Upper lobe of left lung (tissue), 6 donors: ENCODE data around the gene SHROOM2. TPM values are rescaled to one million over a fixed set of nuclear protein-coding genes. Genes with fewer than 3 reads are reported as not detected.
A peak's percentile ranks its signal among the peaks of the same experiment; 100 is the strongest.

Source experiments
- ATAC-seq, 2 donors: fragments of 200-7000 bp; cut with Tn5 transposase; one replicate each; pipeline ENCODE4 v1.9.1; 2022; ENCODE audit warnings: mild to moderate bottlenecking in 2 of 2, moderate library complexity in 2 of 2; ENCODE audit not compliant: low FRiP score in 2 of 2
- DNase-seq, 2 donors: peaks; one replicate each; pipeline ENCODE4 v3.0.0-alpha.2; 2019 to 2020
- H3K27ac ChIP-seq, 4 donors: fragments of 200-600 bp; sonication (generic); one replicate each; pipeline ENCODE4 v1.5.1; 2016 to 2019
- H3K27me3 ChIP-seq, 4 donors: fragments of 200-600 bp; sonication (generic); one replicate each; pipeline ENCODE4 v1.5.1; 2017 to 2019
- H3K36me3 ChIP-seq, 4 donors: fragments of 200-600 bp; sonication (generic); one replicate each; pipeline ENCODE4 v1.5.1; 2016 to 2019
- H3K4me1 ChIP-seq, 4 donors: fragments of 200-600 bp; sonication (generic); one replicate each; pipeline ENCODE4 v1.5.1; 2018 to 2019
- H3K4me3 ChIP-seq, 4 donors: fragments of 200-600 bp; sonication (generic); one replicate each; pipeline ENCODE4 v1.5.1; 2017 to 2019; ENCODE audit warnings: mild to moderate bottlenecking in 2 of 4, moderate library complexity in 1 of 4
- H3K9me3 ChIP-seq, 4 donors: fragments of 200-600 bp; sonication (generic); one replicate each; pipeline ENCODE4 v1.5.1; 2018 to 2019
- EP300 ChIP-seq, 4 donors: sonication (generic); formaldehyde crosslinking; IDR thresholded peaks; one replicate each; pipeline ENCODE4 v1.5.1; 2017; ENCODE audit warnings: antibody characterized with exemption in 4 of 4, control low read depth in 2 of 4
- POLR2A ChIP-seq, 4 donors: fragments of 450-650 bp; IDR thresholded peaks; one replicate each; pipeline ENCODE4 v1.5.1; 2016 to 2017; ENCODE audit warnings: antibody characterized with exemption in 4 of 4, mild to moderate bottlenecking in 2 of 4
- POLR2AphosphoS5 ChIP-seq, 2 donors: sonication (generic); formaldehyde crosslinking; IDR thresholded peaks; one replicate each; pipeline ENCODE4 v1.5.1; 2017; ENCODE audit warnings: antibody characterized with exemption in 2 of 2
- WGBS, 2 donors: methylation state at CpG; one replicate each; pipeline ENCODE4 v1.1.5; 2017 to 2018; 5-methylcytosine and 5-hydroxymethylcytosine counted together
- total RNA-seq, 6 donors: library from RNA; depleted of rRNA in 4 of 6; stranded (reverse); fragments of >200 nt in 4 of 6; gene quantifications; one replicate each; pipeline versions ENCODE4 v1.1.0 to v1.2.1, GENCODE V29; 2016 to 2021
- TF ChIP-seq, protein P1 (sequence below), 6 experiments: fragments of 450-650 bp in 4 of 6; fragments of 200-600 bp in 2 of 6; sonication (generic) in 2 of 6; IDR thresholded peaks; one replicate each; pipeline ENCODE4 v1.5.1; 2016 to 2019; ENCODE audit warnings: antibody characterized with exemption in 6 of 6
- donor health status: DM: no; HTN: no; CAD: no; lungs with moderate emphysema.
- donor health status: DM: no; HTN: yes; CAD: no; lungs with severe emphysema.

The SHROOM2 gene
- total RNA-seq, 6 donors from 2014 or later: 6.6 to 22.9 (median 11.5) TPM

DNA sequence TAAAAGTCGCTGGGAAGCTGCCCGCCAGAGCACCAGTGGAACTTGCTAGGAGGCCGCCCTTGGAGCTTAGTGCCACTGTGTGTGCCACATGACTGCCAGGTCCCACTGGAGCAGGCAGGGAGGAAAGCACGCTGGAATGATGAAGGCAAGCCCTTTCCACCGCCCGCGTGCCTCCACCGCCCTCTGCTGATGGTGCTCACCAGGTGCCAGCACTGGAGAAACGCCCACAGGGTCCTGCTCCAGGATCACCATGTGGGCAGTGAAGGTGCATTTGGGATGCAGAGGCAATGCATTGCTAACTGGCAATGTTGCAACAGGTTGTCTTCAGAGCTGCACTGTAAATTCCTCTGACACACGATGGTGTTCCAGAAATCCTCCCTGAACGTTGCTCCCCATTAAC lies 76.3 kb downstream of the SHROOM2 start:
- DNase-seq (no peak), ATAC-seq (no peak)
- Histone ChIP-seq H3K9me3 (peaks cover 0 to 2% (median 0%) of the 10 kb centered on the region in 4 donors), H3K4me1 (peaks cover 0 to 11% (median 2%) of the 10 kb centered on the region in 4 donors), H3K27ac (no peak overlapping the region), H3K4me3 (no peak overlapping the region), H3K27me3 (no peaks in the 10 kb centered on the region), H3K36me3 (no peaks in the 10 kb centered on the region)
- 92% methylated on average over 10 of the region's 11 CpGs; no CpG with 5 or more reads in 1 of the 2 donors for WGBS, 2 donors
- TF ChIP-seq POLR2AphosphoS5 (IDR thresholded peaks at IDR 0.05) (no peak), EP300 (IDR thresholded peaks at IDR 0.05) (no peak), POLR2A (IDR thresholded peaks at IDR 0.05) (no peak)
- TF ChIP-seq, protein P1, sequence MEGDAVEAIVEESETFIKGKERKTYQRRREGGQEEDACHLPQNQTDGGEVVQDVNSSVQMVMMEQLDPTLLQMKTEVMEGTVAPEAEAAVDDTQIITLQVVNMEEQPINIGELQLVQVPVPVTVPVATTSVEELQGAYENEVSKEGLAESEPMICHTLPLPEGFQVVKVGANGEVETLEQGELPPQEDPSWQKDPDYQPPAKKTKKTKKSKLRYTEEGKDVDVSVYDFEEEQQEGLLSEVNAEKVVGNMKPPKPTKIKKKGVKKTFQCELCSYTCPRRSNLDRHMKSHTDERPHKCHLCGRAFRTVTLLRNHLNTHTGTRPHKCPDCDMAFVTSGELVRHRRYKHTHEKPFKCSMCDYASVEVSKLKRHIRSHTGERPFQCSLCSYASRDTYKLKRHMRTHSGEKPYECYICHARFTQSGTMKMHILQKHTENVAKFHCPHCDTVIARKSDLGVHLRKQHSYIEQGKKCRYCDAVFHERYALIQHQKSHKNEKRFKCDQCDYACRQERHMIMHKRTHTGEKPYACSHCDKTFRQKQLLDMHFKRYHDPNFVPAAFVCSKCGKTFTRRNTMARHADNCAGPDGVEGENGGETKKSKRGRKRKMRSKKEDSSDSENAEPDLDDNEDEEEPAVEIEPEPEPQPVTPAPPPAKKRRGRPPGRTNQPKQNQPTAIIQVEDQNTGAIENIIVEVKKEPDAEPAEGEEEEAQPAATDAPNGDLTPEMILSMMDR (IDR thresholded peaks at IDR 0.05): no peak

GRCh38 chrX:9862953-9863352 lies 76.7 kb downstream of the SHROOM2 start:
- no peaks in the 10 kb centered on the region for H3K36me3 ChIP-seq
- H3K27me3 ChIP-seq: no peaks in the 10 kb centered on the region
- H3K9me3 ChIP-seq: peaks cover 0 to 2% (median 0%) of the 10 kb centered on the region in 4 donors
- peaks cover 0 to 11% (median 0%) of the 10 kb centered on the region in 4 donors for H3K4me1 ChIP-seq
- ATAC-seq: no peak
- no peak for DNase-seq
- TF ChIP-seq POLR2A (IDR thresholded peaks at IDR 0.05) (no peak), POLR2AphosphoS5 (IDR thresholded peaks at IDR 0.05) (no peak), EP300 (IDR thresholded peaks at IDR 0.05) (no peak)
- TF ChIP-seq, protein P1 (IDR thresholded peaks at IDR 0.05): no peak
- no peak overlapping the region for H3K27ac ChIP-seq
- H3K4me3 ChIP-seq: no peak overlapping the region
- WGBS, 2 donors: 90 to 94% methylated on average over 7 of the region's 7 CpGs

DNA sequence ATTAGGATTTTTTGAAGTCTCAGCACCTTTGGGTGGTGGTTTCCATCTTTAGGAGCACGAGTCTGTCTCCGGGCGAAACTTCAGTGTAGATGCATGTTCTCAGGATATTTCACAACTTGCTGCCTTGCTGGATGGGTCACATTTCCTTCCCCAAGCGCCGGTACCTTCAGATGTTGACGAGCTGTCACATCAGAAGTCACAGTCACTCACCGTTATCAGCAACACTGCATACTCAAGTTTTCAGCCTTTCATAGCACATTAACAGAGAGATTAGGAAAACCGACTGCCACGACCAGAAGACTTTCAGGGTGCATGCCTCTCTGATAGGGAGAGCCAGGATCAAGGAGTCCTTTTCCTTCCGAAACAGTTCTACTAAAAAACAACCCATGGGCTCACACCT lies 77.8 kb downstream of the SHROOM2 start:
- ATAC-seq (no peak), DNase-seq (no peak)
- Histone ChIP-seq H3K27me3 (no peaks in the 10 kb centered on the region), H3K4me1 (peaks cover 0 to 11% (median 0%) of the 10 kb centered on the region in 4 donors), H3K36me3 (no peaks in the 10 kb centered on the region), H3K27ac (peak overlapping the region in 2 of 4 donors; percentile 49 to 57), H3K9me3 (peaks cover 0 to 2% (median 0%) of the 10 kb centered on the region in 4 donors), H3K4me3 (no peak overlapping the region)
- 56% methylated on average over 10 of the region's 10 CpGs; no CpG with 5 or more reads in 1 of the 2 donors for WGBS, 2 donors
- peak in 1 of 2 donors; percentile 33 for TF ChIP-seq POLR2AphosphoS5 (IDR thresholded peaks at IDR 0.05)
- no peak for TF ChIP-seq POLR2A (IDR thresholded peaks at IDR 0.05)
- TF ChIP-seq EP300 (IDR thresholded peaks at IDR 0.05): peak in 1 of 4 donors; percentile 30
- TF ChIP-seq, protein P1 (IDR thresholded peaks at IDR 0.05): no peak

DNA sequence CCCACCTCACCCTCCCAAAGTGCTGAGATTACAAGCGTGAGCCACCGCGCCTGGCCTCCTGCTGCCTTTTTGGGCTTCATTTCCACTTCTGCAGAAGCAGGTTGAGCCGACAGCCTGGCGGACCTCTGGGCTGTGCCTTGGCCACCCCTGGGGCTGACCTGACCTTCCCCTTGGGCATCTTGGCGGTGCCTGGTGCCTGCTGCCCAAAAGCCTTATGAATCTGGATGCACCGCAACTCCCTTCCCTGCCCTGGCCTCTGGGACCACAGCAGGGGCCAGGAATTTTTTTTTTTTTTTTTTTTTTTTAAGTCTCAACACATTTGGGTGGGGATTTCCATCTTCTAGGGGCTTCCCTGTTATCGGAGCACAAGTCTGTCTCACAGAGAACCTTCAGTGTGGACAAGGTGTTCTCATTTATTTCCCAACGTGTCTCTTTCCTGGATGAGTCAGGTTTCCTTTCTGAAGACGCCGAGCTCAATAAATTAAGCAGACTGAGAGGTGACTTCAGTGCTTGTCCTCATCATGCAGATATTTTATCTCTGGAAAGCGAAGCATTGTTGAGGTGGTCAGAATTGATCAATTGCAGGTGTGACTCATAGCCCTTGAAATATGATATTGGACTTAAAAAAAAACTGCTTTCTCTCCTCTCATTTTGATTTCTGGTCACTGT lies 79.7 kb downstream of the SHROOM2 start:
- Histone ChIP-seq H3K36me3 (no peaks in the 10 kb centered on the region), H3K4me1 (peaks cover 0 to 11% (median 0%) of the 10 kb centered on the region in 4 donors), H3K4me3 (no peak overlapping the region), H3K27ac (peak overlapping the region; percentile 48 to 79 (median 68)), H3K27me3 (no peaks in the 10 kb centered on the region), H3K9me3 (peaks cover 0 to 2% (median 0%) of the 10 kb centered on the region in 4 donors)
- peak in 2 of 4 donors; percentile 87 to 93 for TF ChIP-seq EP300 (IDR thresholded peaks at IDR 0.05)
- TF ChIP-seq POLR2AphosphoS5 (IDR thresholded peaks at IDR 0.05): peak in 1 of 2 donors; percentile 36
- TF ChIP-seq, protein P1 (IDR thresholded peaks at IDR 0.05): no peak
- no peak for TF ChIP-seq POLR2A (IDR thresholded peaks at IDR 0.05)
- 55 to 75% methylated on average over 9 to 12 of the region's 12 CpGs for WGBS, 2 donors
- ATAC-seq (no peak), DNase-seq (no peak)
